ENCODE results near the gene TCF12.

Gene TCF12

GRCh38 chr15:56892659-56893363, 25.6 kb upstream of the TCF12 start:
- no peak for TF ChIP-seq CTCF (IDR thresholded peaks at IDR 0.05)
- H3K27me3 ChIP-seq (ENCODE audit: control insufficient read depth, insufficient read depth, low read length), result no peaks in the 10 kb centered on the region
- no peak overlapping the region for H3K4me2 ChIP-seq (ENCODE audit: low read length)
- no peak overlapping the region for H3K9ac ChIP-seq
- no peaks in the 10 kb centered on the region for H3K4me1 ChIP-seq
- H3K4me3 ChIP-seq (ENCODE audit: low read depth, low read length), result no peak overlapping the region
- no peaks in the 10 kb centered on the region for H3K79me2 ChIP-seq
- H3K36me3 ChIP-seq (ENCODE audit: control insufficient read depth, insufficient read depth, low read length), result no peaks in the 10 kb centered on the region
- no peak overlapping the region for H2AFZ ChIP-seq
- H3K27ac ChIP-seq, result no peak overlapping the region
- no peaks in the 10 kb centered on the region for H3K9me3 ChIP-seq (ENCODE audit: control insufficient read depth, low read length)

DNA sequence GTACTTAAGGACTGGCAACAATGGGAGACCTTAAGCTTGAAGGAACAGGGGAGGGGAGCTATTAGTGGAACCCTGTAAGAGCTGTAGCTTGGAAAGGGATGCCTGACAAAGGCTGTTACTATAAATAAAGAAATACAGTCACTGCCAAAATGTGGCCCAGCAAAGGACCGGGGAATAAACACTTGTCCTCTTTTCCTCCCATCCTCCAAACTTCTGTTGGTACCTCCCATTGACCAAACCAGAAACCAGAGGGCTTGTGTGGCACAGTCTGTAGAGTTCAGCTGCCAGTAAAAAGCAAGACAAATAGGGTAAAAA, 25.1 kb upstream of the TCF12 start:
- Histone ChIP-seq H3K27ac (no peak overlapping the region), H3K4me2 (ENCODE audit: low read length) (no peak overlapping the region)
- TF ChIP-seq CTCF (IDR thresholded peaks at IDR 0.05), result no peak

GRCh38 chr15:56894601-56895000, 23.8 kb upstream of the TCF12 start:
- Histone ChIP-seq H3K9ac (no peak overlapping the region), H3K4me2 (ENCODE audit: low read length) (no peak overlapping the region), H3K9me3 (ENCODE audit: control insufficient read depth, low read length) (no peaks in the 10 kb centered on the region), H3K27ac (no peak overlapping the region), H3K27me3 (ENCODE audit: control insufficient read depth, insufficient read depth, low read length) (no peaks in the 10 kb centered on the region), H3K79me2 (no peaks in the 10 kb centered on the region), H3K4me3 (ENCODE audit: low read depth, low read length) (no peak overlapping the region), H3K36me3 (ENCODE audit: control insufficient read depth, insufficient read depth, low read length) (no peaks in the 10 kb centered on the region), H3K4me1 (no peaks in the 10 kb centered on the region), H2AFZ (no peak overlapping the region)
- TF ChIP-seq CTCF (IDR thresholded peaks at IDR 0.05), result no peak

More for the DNA sequence above, 25.1 kb upstream of the TCF12 start:
- Histone ChIP-seq H3K79me2 (no peaks in the 10 kb centered on the region), H2AFZ (no peak overlapping the region), H3K4me1 (no peaks in the 10 kb centered on the region), H3K27me3 (ENCODE audit: control insufficient read depth, insufficient read depth, low read length) (no peaks in the 10 kb centered on the region), H3K4me3 (ENCODE audit: low read depth, low read length) (no peak overlapping the region), H3K9me3 (ENCODE audit: control insufficient read depth, low read length) (no peaks in the 10 kb centered on the region), H3K9ac (no peak overlapping the region), H3K36me3 (ENCODE audit: control insufficient read depth, insufficient read depth, low read length) (no peaks in the 10 kb centered on the region)

DNA sequence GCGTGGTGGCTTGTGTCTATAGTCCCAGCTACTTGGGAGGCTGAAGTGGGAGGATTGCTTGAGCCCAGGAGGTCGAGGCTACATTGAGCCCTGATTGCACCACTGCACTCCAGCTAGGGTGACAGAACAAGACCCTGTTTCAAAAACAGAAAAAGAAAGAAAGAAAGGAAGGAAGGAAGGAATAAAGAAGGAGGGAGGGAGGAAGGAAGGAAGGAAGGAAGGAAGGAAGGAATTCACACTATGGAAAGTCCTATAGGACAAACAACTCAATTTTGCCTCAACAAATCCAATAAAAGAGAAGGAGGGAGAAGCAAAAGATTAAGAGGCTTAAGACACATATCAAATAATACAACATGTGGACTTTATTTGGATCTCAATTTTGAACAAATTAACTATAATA, 16.5 kb upstream of the TCF12 start:
- Histone ChIP-seq H3K4me3 (ENCODE audit: low read depth, low read length) (no peak overlapping the region), H3K9me3 (ENCODE audit: control insufficient read depth, low read length) (no peaks in the 10 kb centered on the region), H3K4me2 (ENCODE audit: low read length) (no peak overlapping the region), H3K4me1 (no peaks in the 10 kb centered on the region), H3K27ac (no peak overlapping the region), H2AFZ (no peak overlapping the region), H3K27me3 (ENCODE audit: control insufficient read depth, insufficient read depth, low read length) (no peaks in the 10 kb centered on the region), H3K36me3 (ENCODE audit: control insufficient read depth, insufficient read depth, low read length) (no peaks in the 10 kb centered on the region), H3K79me2 (no peaks in the 10 kb centered on the region), H3K9ac (no peak overlapping the region)
- no peak for TF ChIP-seq CTCF (IDR thresholded peaks at IDR 0.05)

DNA sequence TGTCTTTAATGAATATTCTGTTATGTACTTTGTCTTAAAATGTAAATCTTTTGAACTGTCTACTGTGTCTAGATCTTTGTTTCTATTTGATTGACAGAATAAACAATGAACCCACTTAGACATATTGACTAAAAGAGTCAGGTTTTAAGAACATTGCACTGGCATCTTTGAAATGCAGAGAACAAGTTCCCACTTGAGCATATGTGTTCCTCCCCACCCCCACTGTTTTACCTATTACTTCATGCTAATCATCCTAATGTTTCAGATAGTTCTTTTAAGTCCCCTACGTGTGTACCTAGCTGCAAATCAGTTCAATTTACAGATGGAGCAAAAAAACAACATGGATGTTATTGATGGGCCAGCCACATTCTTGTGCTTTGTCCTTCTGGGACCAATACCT, 11.7 kb upstream of the TCF12 start:
- Histone ChIP-seq H3K9ac (no peak overlapping the region), H3K4me1 (no peaks in the 10 kb centered on the region), H3K4me2 (ENCODE audit: low read length) (no peak overlapping the region), H3K79me2 (no peaks in the 10 kb centered on the region), H3K4me3 (ENCODE audit: low read depth, low read length) (no peak overlapping the region), H3K27ac (no peak overlapping the region), H3K27me3 (ENCODE audit: control insufficient read depth, insufficient read depth, low read length) (no peaks in the 10 kb centered on the region), H3K36me3 (ENCODE audit: control insufficient read depth, insufficient read depth, low read length) (no peaks in the 10 kb centered on the region), H2AFZ (no peak overlapping the region), H3K9me3 (ENCODE audit: control insufficient read depth, low read length) (no peaks in the 10 kb centered on the region)
- no peak for TF ChIP-seq CTCF (IDR thresholded peaks at IDR 0.05)
